Neural progenitor cell (in vitro differentiated cells): Measurements from ENCODE around the gene SMYD5.

ENCODE experiments used
- CTCF ChIP-seq: fragments of 200-600 bp; sonication (generic); IDR thresholded peaks from 2 replicates; pipeline ENCODE4 v1.5.1; 2017; ENCODE audit warnings: antibody characterized with exemption, mild to moderate bottlenecking
- EZH2 ChIP-seq: fragments of 200-600 bp; sonication (generic); IDR thresholded peaks from 2 replicates; pipeline ENCODE4 v1.6.1; 2017; ENCODE audit warnings: antibody characterized with exemption, mild to moderate bottlenecking, moderate library complexity
- EZH2phosphoT487 ChIP-seq: fragments of 200-600 bp; sonication (generic); IDR thresholded peaks from 2 replicates; pipeline ENCODE4 v1.6.1; 2017; ENCODE audit warnings: antibody characterized with exemption

GRCh38 chr2:73252238-73253027 is 38.4 kb downstream of the SMYD5 start:
- TF ChIP-seq EZH2phosphoT487: no peak
- no peak for TF ChIP-seq CTCF
- no peak for TF ChIP-seq EZH2
